Activated CD4-positive, alpha-beta T cell treated with anti-CD3 and anti-CD28 coated beads, Interleukin-2, amount 10 ng/mL, durations not matched to agents 24 days and 14 days (primary cell): ENCODE measurements around the gene LMBRD1. TPM values are rescaled to one million over a fixed set of nuclear protein-coding genes. Genes with fewer than 3 reads are reported as not detected.

Source experiments
- DNase-seq: peaks from one replicate; pipeline ENCODE4 v3.0.0; 2022
- H3K27ac Mint-ChIP-seq: one replicate; pipeline ENCODE4 v1.8.0; 2022; ENCODE audit warnings: mild to moderate bottlenecking, mixed read lengths
- H3K27me3 Mint-ChIP-seq: one replicate; pipeline ENCODE4 v1.8.0; 2022; ENCODE audit warnings: mixed read lengths
- H3K36me3 Mint-ChIP-seq: one replicate; pipeline ENCODE4 v1.8.0; 2022; ENCODE audit warnings: low read depth, mild to moderate bottlenecking, mixed read lengths
- H3K4me1 Mint-ChIP-seq: one replicate; pipeline ENCODE4 v1.8.0; 2021; ENCODE audit warnings: mixed read lengths
- H3K4me3 Mint-ChIP-seq: one replicate; pipeline ENCODE4 v1.8.0; 2022; ENCODE audit warnings: mild to moderate bottlenecking, moderate library complexity, mixed read lengths
- H3K9me3 Mint-ChIP-seq: one replicate; pipeline ENCODE4 v1.8.0; 2021; ENCODE audit warnings: mixed read lengths
- intact Hi-C: fragments of 100-400 bp; cut with micrococcal nuclease; formaldehyde crosslinking; loops from one replicate; pipeline ENCODE4 v1.15.1; 2023
- total RNA-seq: library from RNA; stranded (reverse); gene quantifications from 2 replicates; pipeline ENCODE4 v1.2.3, GENCODE V29; 2022

The LMBRD1 gene
- total RNA-seq, 1 donor from 2014 or later: 13.0 TPM

DNA sequence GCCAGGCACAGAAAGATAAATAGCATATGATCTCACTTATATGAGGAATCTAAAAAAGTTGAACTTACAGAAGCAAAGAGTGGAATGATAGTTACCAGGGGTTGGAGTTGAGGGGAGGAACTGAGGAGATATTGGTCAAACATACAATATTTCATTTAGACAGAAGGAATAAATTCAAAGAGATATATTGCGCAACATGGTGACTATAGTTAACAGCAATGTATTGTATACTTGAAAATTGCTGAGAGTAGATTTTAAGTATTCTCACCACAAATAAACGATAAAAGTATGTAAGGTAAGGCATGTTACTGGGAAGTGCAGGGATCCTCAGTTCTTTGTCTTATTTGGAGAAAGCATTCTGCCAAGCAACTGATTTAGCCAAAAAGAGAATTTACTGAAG is 171.9 kb downstream of the LMBRD1 start:
- Mint-ChIP-seq H3K9me3 (no peaks in the 10 kb centered on the region), H3K4me1 (no peaks in the 10 kb centered on the region), H3K27ac (no peak overlapping the region), H3K4me3 (no peak overlapping the region), H3K36me3 (no peaks in the 10 kb centered on the region), H3K27me3 (peaks cover 22% of the 10 kb centered on the region)
- intact Hi-C loops: no loop called here
- DNase-seq: no peak

Other genes starting within 250 kb of the LMBRD1 start
- gene COL19A1, start 69.5 kb upstream of the LMBRD1 start, total RNA-seq: not detected in 2 replicates